ENCODE data around the gene CRISPLD2.

The CRISPLD2 gene

GRCh38 chr16:84820305-84820684 lies 510 bp downstream of the CRISPLD2 start:
- no peaks in the 10 kb centered on the region for H3K9me3 ChIP-seq (ENCODE audit: insufficient read depth, low read depth, low read length)
- no peaks in the 10 kb centered on the region for H4K20me1 ChIP-seq (ENCODE audit: insufficient read depth, low read length, poor library complexity, severe bottlenecking)
- no peak for TF ChIP-seq CTCF (conservative IDR thresholded peaks at IDR 0.05; ENCODE audit: low read length)
- no peak for TF ChIP-seq EZH2phosphoT487 (IDR thresholded peaks at IDR 0.05; ENCODE audit: borderline replicate concordance)
- H2AFZ ChIP-seq (ENCODE audit: low read length) = no peak overlapping the region
- no peak overlapping the region for H3K9ac ChIP-seq (ENCODE audit: low read depth, low read length, poor library complexity, severe bottlenecking)
- H3K4me2 ChIP-seq (ENCODE audit: low read depth, low read length, poor library complexity, severe bottlenecking) = peak overlapping the region; percentile 79
- no peaks in the 10 kb centered on the region for H3K9me2 ChIP-seq (replicated peaks; ENCODE audit: low read depth, low read length)
- H3K4me1 ChIP-seq (ENCODE audit: insufficient read depth, low read length, poor library complexity, severe bottlenecking) = no peaks in the 10 kb centered on the region
- H3K4me3 ChIP-seq (ENCODE audit: low read length, poor library complexity, severe bottlenecking) = peak overlapping the region; percentile 56
- no peaks in the 10 kb centered on the region for H3K36me3 ChIP-seq (ENCODE audit: insufficient read depth, low read length)
- no peaks in the 10 kb centered on the region for H3K79me2 ChIP-seq (ENCODE audit: insufficient read depth, low read length)
- no peaks in the 10 kb centered on the region for H3K27me3 ChIP-seq (ENCODE audit: insufficient read depth, low read length, poor library complexity, severe bottlenecking)
- H3F3A ChIP-seq (ENCODE audit: low read depth) = no peaks in the 10 kb centered on the region

GRCh38 chr16:84820771-84821170 lies 986 bp downstream of the CRISPLD2 start:
- no peak overlapping the region for H3K4me2 ChIP-seq (ENCODE audit: low read depth, low read length, poor library complexity, severe bottlenecking)
- H3K9ac ChIP-seq (ENCODE audit: low read depth, low read length, poor library complexity, severe bottlenecking) = no peak overlapping the region
- H3K9me2 ChIP-seq (replicated peaks; ENCODE audit: low read depth, low read length) = no peaks in the 10 kb centered on the region
- H3K4me3 ChIP-seq (ENCODE audit: low read length, poor library complexity, severe bottlenecking) = no peak overlapping the region
- H2AFZ ChIP-seq (ENCODE audit: low read length) = no peak overlapping the region
- H3K27me3 ChIP-seq (ENCODE audit: insufficient read depth, low read length, poor library complexity, severe bottlenecking) = no peaks in the 10 kb centered on the region
- no peaks in the 10 kb centered on the region for H4K20me1 ChIP-seq (ENCODE audit: insufficient read depth, low read length, poor library complexity, severe bottlenecking)
- TF ChIP-seq EZH2phosphoT487 (IDR thresholded peaks at IDR 0.05; ENCODE audit: borderline replicate concordance) = no peak
- no peak for TF ChIP-seq CTCF (conservative IDR thresholded peaks at IDR 0.05; ENCODE audit: low read length)
- no peaks in the 10 kb centered on the region for H3K9me3 ChIP-seq (ENCODE audit: insufficient read depth, low read depth, low read length)
- no peaks in the 10 kb centered on the region for H3K79me2 ChIP-seq (ENCODE audit: insufficient read depth, low read length)
- no peaks in the 10 kb centered on the region for H3K36me3 ChIP-seq (ENCODE audit: insufficient read depth, low read length)
- H3K4me1 ChIP-seq (ENCODE audit: insufficient read depth, low read length, poor library complexity, severe bottlenecking) = no peaks in the 10 kb centered on the region
- no peaks in the 10 kb centered on the region for H3F3A ChIP-seq (ENCODE audit: low read depth)

- no peaks in the 10 kb centered on the region for H3F3A ChIP-seq (ENCODE audit: low read depth)
Measured at GRCh38 chr16:84821179-84821578, 1.4 kb downstream of the CRISPLD2 start.

More at GRCh38 chr16:84821179-84821578, 1.4 kb downstream of the CRISPLD2 start:
- Histone ChIP-seq H3K9ac (ENCODE audit: low read depth, low read length, poor library complexity, severe bottlenecking) (no peak overlapping the region), H3K4me2 (ENCODE audit: low read depth, low read length, poor library complexity, severe bottlenecking) (no peak overlapping the region), H3K9me2 (replicated peaks; ENCODE audit: low read depth, low read length) (no peaks in the 10 kb centered on the region), H3K4me3 (ENCODE audit: low read length, poor library complexity, severe bottlenecking) (no peak overlapping the region), H2AFZ (ENCODE audit: low read length) (no peak overlapping the region), H3K4me1 (ENCODE audit: insufficient read depth, low read length, poor library complexity, severe bottlenecking) (no peaks in the 10 kb centered on the region), H3K79me2 (ENCODE audit: insufficient read depth, low read length) (no peaks in the 10 kb centered on the region), H3K36me3 (ENCODE audit: insufficient read depth, low read length) (no peaks in the 10 kb centered on the region), H3K9me3 (ENCODE audit: insufficient read depth, low read depth, low read length) (no peaks in the 10 kb centered on the region), H3K27me3 (ENCODE audit: insufficient read depth, low read length, poor library complexity, severe bottlenecking) (no peaks in the 10 kb centered on the region), H4K20me1 (ENCODE audit: insufficient read depth, low read length, poor library complexity, severe bottlenecking) (no peaks in the 10 kb centered on the region)
- TF ChIP-seq EZH2phosphoT487 (IDR thresholded peaks at IDR 0.05; ENCODE audit: borderline replicate concordance) = no peak
- no peak for TF ChIP-seq CTCF (conservative IDR thresholded peaks at IDR 0.05; ENCODE audit: low read length)

Data from Loucy (cell line).